H9 (cell line): ENCODE results near the gene ARID1B. TPM values are rescaled to one million over a fixed set of nuclear protein-coding genes. Genes with fewer than 3 reads are reported as not detected.

Source experiments
- DNase-seq: peaks from one replicate; pipeline ENCODE4 v3.0.0-alpha.2; 2017
- H2AFZ ChIP-seq: one replicate; pipeline ENCODE4 v1.6.1; 2013; ENCODE audit warnings: mild to moderate bottlenecking, low read length, control low read depth, moderate library complexity
- H2AK5ac ChIP-seq: 2 replicates; pipeline ENCODE4 v1.6.1; 2013; ENCODE audit warnings: low read length, control low read depth, mixed read lengths; ENCODE audit not compliant: insufficient read length
- H2BK120ac ChIP-seq: one replicate; pipeline ENCODE4 v1.6.1; 2013; ENCODE audit warnings: low read depth, mild to moderate bottlenecking, low read length, control low read depth, inconsistent platforms; ENCODE audit not compliant: poor library complexity, severe bottlenecking
- H2BK12ac ChIP-seq: 2 replicates; pipeline ENCODE4 v1.6.1; 2013; ENCODE audit warnings: low read length, control low read depth, mixed read lengths, low read depth; ENCODE audit not compliant: insufficient read length
- H2BK15ac ChIP-seq: 2 replicates; pipeline ENCODE4 v1.6.1; 2013; ENCODE audit warnings: low read depth, low read length, control low read depth
- H2BK20ac ChIP-seq: one replicate; pipeline ENCODE4 v1.6.1; 2013; ENCODE audit warnings: low read depth, mild to moderate bottlenecking, low read length, control low read depth, inconsistent platforms; ENCODE audit not compliant: poor library complexity, severe bottlenecking
- H2BK5ac ChIP-seq: 2 replicates; pipeline ENCODE4 v1.6.1; 2013; ENCODE audit warnings: low read length, control low read depth, mixed read lengths; ENCODE audit not compliant: insufficient read length
- H3K14ac ChIP-seq: 2 replicates; pipeline ENCODE4 v1.6.1; 2013; ENCODE audit warnings: low read length, control low read depth; ENCODE audit not compliant: insufficient read depth
- H3K18ac ChIP-seq: 2 replicates; pipeline ENCODE4 v1.6.1; 2013; ENCODE audit warnings: low read depth, mild to moderate bottlenecking, mixed read lengths, low read length, control low read depth; ENCODE audit not compliant: insufficient read length
- H3K23ac ChIP-seq: 2 replicates; pipeline ENCODE4 v1.6.1; 2013; ENCODE audit warnings: low read length, control low read depth, mixed read lengths, low read depth; ENCODE audit not compliant: insufficient read length
- H3K23me2 ChIP-seq: 2 replicates; pipeline ENCODE4 v1.6.1; 2013; ENCODE audit warnings: low read depth, mild to moderate bottlenecking, mixed read lengths, low read length, control low read depth; ENCODE audit not compliant: insufficient read length, poor library complexity, severe bottlenecking
- H3K27ac ChIP-seq: 2 replicates; pipeline ENCODE4 v1.5.1; 2013; ENCODE audit warnings: low read length, control low read depth, mixed read lengths, low read depth; ENCODE audit not compliant: insufficient read length
- H3K27me3 ChIP-seq: 2 replicates; pipeline ENCODE4 v1.6.1; 2013; ENCODE audit warnings: low read length, control low read depth, inconsistent platforms; ENCODE audit not compliant: insufficient read depth
- H3K4ac ChIP-seq: 2 replicates; pipeline ENCODE4 v1.6.1; 2013; ENCODE audit warnings: low read depth, mild to moderate bottlenecking, control low read depth, inconsistent platforms, low read length, moderate library complexity
- H3K4me1 ChIP-seq: 2 replicates; pipeline ENCODE4 v1.6.1; 2013; ENCODE audit warnings: low read length, control low read depth, inconsistent platforms; ENCODE audit not compliant: insufficient read depth
- H3K4me2 ChIP-seq: 2 replicates; pipeline ENCODE4 v1.6.1; 2013; ENCODE audit warnings: low read length, control low read depth, mixed read lengths; ENCODE audit not compliant: insufficient read length, insufficient read depth
- H3K56ac ChIP-seq: 2 replicates; pipeline ENCODE4 v1.6.1; 2013; ENCODE audit warnings: low read depth, mild to moderate bottlenecking, mixed read lengths, low read length, control low read depth; ENCODE audit not compliant: insufficient read length
- H3K79me1 ChIP-seq: 2 replicates; pipeline ENCODE4 v1.6.1; 2013; ENCODE audit warnings: low read depth, mild to moderate bottlenecking, moderate library complexity, low read length, control low read depth, inconsistent platforms; ENCODE audit not compliant: insufficient read depth, poor library complexity, severe bottlenecking
- H3K79me2 ChIP-seq: 2 replicates; pipeline ENCODE4 v1.6.1; 2013; ENCODE audit warnings: low read length, control low read depth, inconsistent platforms; ENCODE audit not compliant: insufficient read depth
- H3K9ac ChIP-seq: 2 replicates; pipeline ENCODE4 v1.6.1; 2013; ENCODE audit warnings: low read length, control low read depth, mixed read lengths; ENCODE audit not compliant: insufficient read length; ENCODE audit errors: extremely low read depth
- H3K9me3 ChIP-seq: one replicate; pipeline ENCODE4 v1.6.1; 2013; ENCODE audit warnings: low read depth, low read length, inconsistent platforms; ENCODE audit not compliant: control insufficient read depth
- H3T11ph ChIP-seq: one replicate; pipeline ENCODE4 v1.6.1; 2013; ENCODE audit warnings: mild to moderate bottlenecking, low read length, control low read depth, inconsistent platforms
- H4K20me1 ChIP-seq: one replicate; pipeline ENCODE4 v1.6.1; 2013; ENCODE audit not compliant: control insufficient read depth, insufficient read length, insufficient read depth
- H4K5ac ChIP-seq: 2 replicates; pipeline ENCODE4 v1.6.1; 2013; ENCODE audit warnings: low read depth, mild to moderate bottlenecking, mixed read lengths, low read length, control low read depth; ENCODE audit not compliant: insufficient read length
- H4K8ac ChIP-seq: replicated peaks from 2 replicates; pipeline ENCODE4 v1.6.1; 2013; ENCODE audit warnings: low read length, control low read depth, mixed read lengths, low read depth; ENCODE audit not compliant: insufficient read length
- H4K91ac ChIP-seq: 2 replicates; pipeline ENCODE4 v1.6.1; 2013; ENCODE audit warnings: low read depth, mild to moderate bottlenecking, moderate library complexity, mixed read lengths, low read length, control low read depth; ENCODE audit not compliant: insufficient read length
- H3K27ac Mint-ChIP-seq, 3 experiments: 2 replicates in 2 of 3; 3 replicates in 1 of 3; pipeline ENCODE4 v1.8.0; 2020 to 2021; ENCODE audit warnings: mixed read lengths in 3 of 3, mild to moderate bottlenecking in 1 of 3, moderate library complexity in 1 of 3
- H3K27me3 Mint-ChIP-seq: 2 replicates; pipeline ENCODE4 v1.8.0; 2021; ENCODE audit warnings: low read depth, mild to moderate bottlenecking, moderate library complexity, mixed read lengths
- H3K36me3 Mint-ChIP-seq, 3 experiments: 2 replicates in 2 of 3; 3 replicates in 1 of 3; pipeline ENCODE4 v1.8.0; 2020 to 2021; ENCODE audit warnings: low read depth in 3 of 3, mixed read lengths in 3 of 3; ENCODE audit not compliant: insufficient read depth in 1 of 3
- H3K4me1 Mint-ChIP-seq, 2 experiments: 2 replicates each; pipeline ENCODE4 v1.8.0; 2020; ENCODE audit warnings: mixed read lengths in 2 of 2
- H3K4me3 Mint-ChIP-seq, 2 experiments: 2 replicates in 1 of 2; 3 replicates in 1 of 2; pipeline ENCODE4 v1.8.0; 2020 to 2021; ENCODE audit warnings: mild to moderate bottlenecking in 2 of 2, mixed read lengths in 2 of 2, moderate library complexity in 1 of 2
- H3K9me3 Mint-ChIP-seq, 2 experiments: 2 replicates in 1 of 2; 3 replicates in 1 of 2; pipeline ENCODE4 v1.8.0; 2020; ENCODE audit warnings: mild to moderate bottlenecking in 2 of 2, mixed read lengths in 2 of 2, moderate library complexity in 1 of 2
- WGBS: extraction: QIAGEN DNeasy Blood & Tissue Kit; methylation state at CpG from one replicate; pipeline ENCODE4 v1.1.7; 2013; ENCODE audit warnings: missing lambda C conversion rate, low lambda C conversion rate, mixed read lengths; ENCODE audit not compliant: insufficient read length; ENCODE audit errors: extremely low coverage; 5-methylcytosine and 5-hydroxymethylcytosine counted together
- total RNA-seq: library from RNA; stranded (reverse); gene quantifications from 2 replicates; pipeline ENCODE4 v1.2.1, GENCODE V29; 2021
- TF ChIP-seq, protein P1 (sequence below): fragments of 200-600 bp; sonication (generic); conservative IDR thresholded peaks from 3 replicates; pipeline ENCODE4 v1.8.0; 2021; ENCODE audit warnings: antibody characterized with exemption, mild to moderate bottlenecking

ARID1B gene
- total RNA-seq, 1 experiment from 2014 or later = 88.2 TPM

GRCh38 chr6:157023958-157024357, 246.8 kb downstream of the ARID1B start:
- no peak overlapping the region for H3K14ac ChIP-seq
- no peak overlapping the region for H3K27ac Mint-ChIP-seq
- H3K4me1 ChIP-seq = peaks cover 3% of the 10 kb centered on the region; the same call in 1 of the 2 replicates
- peaks cover 0 to 9% (median 7%) of the 10 kb centered on the region in 3 experiments; a peak in 4 of 7 replicates for H3K36me3 Mint-ChIP-seq
- TF ChIP-seq, protein P1, sequence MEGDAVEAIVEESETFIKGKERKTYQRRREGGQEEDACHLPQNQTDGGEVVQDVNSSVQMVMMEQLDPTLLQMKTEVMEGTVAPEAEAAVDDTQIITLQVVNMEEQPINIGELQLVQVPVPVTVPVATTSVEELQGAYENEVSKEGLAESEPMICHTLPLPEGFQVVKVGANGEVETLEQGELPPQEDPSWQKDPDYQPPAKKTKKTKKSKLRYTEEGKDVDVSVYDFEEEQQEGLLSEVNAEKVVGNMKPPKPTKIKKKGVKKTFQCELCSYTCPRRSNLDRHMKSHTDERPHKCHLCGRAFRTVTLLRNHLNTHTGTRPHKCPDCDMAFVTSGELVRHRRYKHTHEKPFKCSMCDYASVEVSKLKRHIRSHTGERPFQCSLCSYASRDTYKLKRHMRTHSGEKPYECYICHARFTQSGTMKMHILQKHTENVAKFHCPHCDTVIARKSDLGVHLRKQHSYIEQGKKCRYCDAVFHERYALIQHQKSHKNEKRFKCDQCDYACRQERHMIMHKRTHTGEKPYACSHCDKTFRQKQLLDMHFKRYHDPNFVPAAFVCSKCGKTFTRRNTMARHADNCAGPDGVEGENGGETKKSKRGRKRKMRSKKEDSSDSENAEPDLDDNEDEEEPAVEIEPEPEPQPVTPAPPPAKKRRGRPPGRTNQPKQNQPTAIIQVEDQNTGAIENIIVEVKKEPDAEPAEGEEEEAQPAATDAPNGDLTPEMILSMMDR = no peak
- DNase-seq = no peak
- no peak overlapping the region for H3K56ac ChIP-seq
- H3K18ac ChIP-seq = no peak overlapping the region
- no peak overlapping the region for H2BK120ac ChIP-seq
- H3K9ac ChIP-seq = no peak overlapping the region
- no peak overlapping the region for H3K27ac ChIP-seq
- no peak overlapping the region for H4K5ac ChIP-seq
- no peaks in the 10 kb centered on the region for H3K27me3 ChIP-seq
- no peak overlapping the region for H2BK12ac ChIP-seq
- no peak overlapping the region for H4K8ac ChIP-seq
- WGBS = no CpG with 5 or more reads among the region's 2 CpGs
- H3K4ac ChIP-seq = no peak overlapping the region
- peaks cover 35 to 39% of the 10 kb centered on the region in 2 experiments for H3K4me1 Mint-ChIP-seq
- H3K9me3 Mint-ChIP-seq = peaks cover 0 to 10% of the 10 kb centered on the region in 2 experiments; a peak in 2 of 5 replicates
- no peak overlapping the region for H2AFZ ChIP-seq
- H4K91ac ChIP-seq = no peak overlapping the region
- no peak overlapping the region for H3K4me3 Mint-ChIP-seq
- no peak overlapping the region for H2AK5ac ChIP-seq
- no peak overlapping the region for H3K4me2 ChIP-seq
- no peak overlapping the region for H2BK20ac ChIP-seq
- no peaks in the 10 kb centered on the region for H3K9me3 ChIP-seq
- H3K23me2 ChIP-seq = peaks cover 3% of the 10 kb centered on the region
- peaks cover 3% of the 10 kb centered on the region for H3K79me1 ChIP-seq
- H2BK5ac ChIP-seq = no peak overlapping the region
- H2BK15ac ChIP-seq = no peak overlapping the region
- H3K79me2 ChIP-seq = peaks cover 12% of the 10 kb centered on the region; the same call in 1 of the 2 replicates
- no peaks in the 10 kb centered on the region for H4K20me1 ChIP-seq
- no peak overlapping the region for H3K23ac ChIP-seq
- no peak overlapping the region for H3T11ph ChIP-seq
- H3K27me3 Mint-ChIP-seq = no peaks in the 10 kb centered on the region; the same call in 1 of the 2 replicates
